HG02884 (cell line): ENCODE results near the gene AHCYL1.
"Not testable (repeated sequence)": the region's sequence is repeated elsewhere in the genome, so short reads cannot be mapped to it uniquely, and the experiment has no call there.

ENCODE experiments used
- ATAC-seq: cut with Tn5 transposase; IDR thresholded peaks from one replicate; pipeline ENCODE4 v1.9.1; 2021; ENCODE audit warnings: mild to moderate bottlenecking, moderate library complexity; ENCODE audit not compliant: unreplicated experiment

AHCYL1 gene

DNA sequence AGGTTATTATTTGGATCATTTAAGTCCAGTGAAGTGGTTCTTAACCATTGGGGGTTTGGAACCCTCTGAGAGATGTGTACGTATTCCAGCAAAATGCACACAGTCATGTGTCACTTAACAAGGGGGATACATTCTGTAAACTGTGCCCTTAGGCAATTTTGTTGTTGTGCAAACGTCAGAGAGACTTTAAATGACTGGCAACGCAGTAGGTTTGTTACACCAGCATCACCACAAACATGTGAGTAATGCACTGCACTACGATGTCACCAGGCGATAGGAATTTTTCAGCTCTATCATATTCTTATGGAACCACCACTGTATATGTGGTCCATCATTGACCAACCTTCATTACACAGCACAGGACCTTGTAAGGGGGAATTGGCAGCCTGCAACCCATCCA, 11.9 kb downstream of the AHCYL1 start:
- no peak for ATAC-seq

DNA sequence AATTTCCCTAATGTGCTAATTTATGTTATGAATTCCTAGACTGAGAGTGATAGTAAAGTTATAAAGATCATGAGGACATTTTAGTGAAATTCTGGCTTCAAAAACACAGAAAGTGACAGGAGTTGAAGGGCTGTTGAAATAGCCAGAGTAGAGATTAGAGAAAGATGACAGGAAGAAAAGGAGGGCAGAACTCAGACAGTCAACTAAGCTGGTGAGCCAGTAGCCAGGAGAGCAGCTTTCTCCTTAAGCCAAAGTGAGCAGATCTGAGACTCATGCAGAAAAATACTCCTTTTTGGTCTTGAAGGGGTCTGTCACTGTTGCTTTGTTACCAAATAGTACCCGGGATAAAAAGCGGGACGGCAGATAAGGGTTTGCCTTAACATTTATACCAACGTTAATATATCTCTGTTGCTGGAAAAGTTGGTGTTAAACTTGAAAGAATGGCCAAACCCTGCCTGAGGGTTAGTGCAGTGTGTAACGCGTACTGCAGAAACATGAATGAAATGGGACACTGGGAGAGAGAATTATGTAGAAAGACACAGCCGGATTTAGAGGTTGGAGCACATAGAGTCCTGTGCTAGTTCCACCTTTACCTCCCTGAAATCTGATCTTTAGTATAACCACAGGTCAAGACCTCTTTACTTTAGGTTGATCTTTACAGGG, 12.8 kb downstream of the AHCYL1 start:
- ATAC-seq, result no peak

DNA sequence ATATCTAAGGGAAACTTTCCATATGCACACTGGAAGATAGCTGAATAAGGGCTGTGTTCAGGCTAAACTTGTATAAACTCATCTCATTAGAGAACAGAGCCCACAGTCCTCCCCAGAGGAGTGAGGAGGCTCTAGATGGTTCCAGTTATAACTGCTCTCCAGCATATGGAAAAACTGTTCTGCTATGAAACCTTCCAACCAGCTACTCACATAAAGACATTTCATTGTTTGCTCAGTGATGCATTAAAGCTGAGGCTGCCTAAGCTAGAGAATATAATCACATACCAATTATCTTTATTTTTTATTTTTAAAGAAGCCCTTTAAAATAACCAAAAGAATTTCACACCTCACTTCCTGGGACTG, 13.3 kb downstream of the AHCYL1 start:
- no peak for ATAC-seq

DNA sequence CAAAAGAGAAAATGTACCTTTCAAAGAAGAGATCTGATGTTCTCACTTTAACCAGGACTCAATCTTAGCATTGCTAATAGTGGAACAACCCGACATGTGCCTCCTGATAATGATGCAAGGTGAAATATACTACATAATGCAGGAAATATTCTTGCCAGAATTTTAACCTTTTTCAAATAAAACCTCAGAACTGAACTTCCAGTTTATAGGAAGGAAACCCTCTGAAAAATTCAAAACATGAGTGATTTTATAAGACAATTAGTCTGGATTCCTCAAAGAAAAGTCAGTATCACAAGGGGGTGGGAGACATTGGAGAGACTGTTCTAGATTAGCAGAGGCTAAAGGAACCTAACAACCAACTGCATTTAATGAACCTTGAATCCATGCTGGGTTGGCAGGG, 18.1 kb downstream of the AHCYL1 start:
- no peak for ATAC-seq

DNA sequence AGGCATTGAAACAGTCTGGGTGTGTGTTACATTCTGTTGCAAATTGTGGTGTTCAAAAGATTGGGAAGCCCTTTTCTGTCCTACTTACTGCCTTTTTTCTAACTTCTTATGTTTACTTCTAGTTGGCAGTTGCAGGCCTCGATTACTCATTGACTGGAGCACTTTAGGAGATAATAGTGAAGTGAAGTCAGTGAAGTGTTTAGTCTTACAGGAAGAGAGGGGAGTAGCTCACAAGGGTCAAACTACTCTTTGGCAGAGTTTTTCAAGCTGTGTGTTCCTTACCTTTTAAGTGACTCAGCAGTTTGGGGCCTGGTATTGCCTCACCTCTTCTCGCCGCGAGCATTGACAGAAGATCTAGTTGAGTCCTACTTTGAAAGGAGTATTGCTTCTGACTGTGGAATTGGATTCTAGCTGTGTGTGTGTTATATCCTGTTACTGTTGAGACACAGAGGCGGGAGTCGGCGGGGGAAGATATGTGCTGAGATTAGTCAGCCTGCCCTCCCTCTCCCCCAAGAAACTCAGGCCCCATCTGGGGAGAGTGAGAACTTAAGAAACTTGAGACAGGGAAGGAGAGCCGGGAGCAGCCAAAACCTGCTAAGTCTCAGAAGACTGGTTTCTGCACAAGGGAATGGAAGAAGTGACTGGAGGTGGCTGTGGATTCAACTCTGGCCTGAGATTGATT, 19.3 kb downstream of the AHCYL1 start:
- peak; percentile 62 for ATAC-seq

DNA sequence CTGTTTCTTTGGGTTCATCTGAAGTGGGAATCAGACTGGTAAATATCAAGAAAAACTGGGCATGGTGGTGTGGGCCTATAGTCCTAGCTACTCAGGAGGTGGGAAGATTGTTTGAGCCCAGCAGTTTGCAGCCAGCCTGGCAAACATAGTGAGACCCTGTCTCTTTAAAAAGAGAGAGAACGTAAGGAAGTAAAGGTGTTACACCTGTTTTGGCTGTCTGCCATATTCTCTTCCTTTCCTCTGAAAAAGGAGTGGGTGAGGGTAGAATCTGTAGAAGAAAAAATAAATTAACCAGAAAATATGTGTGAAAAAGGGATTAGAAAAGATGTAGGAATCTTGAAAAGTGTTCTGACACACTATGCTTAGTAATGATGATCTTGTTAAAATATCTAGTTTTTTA, 20.0 kb downstream of the AHCYL1 start:
- no peak for ATAC-seq

DNA sequence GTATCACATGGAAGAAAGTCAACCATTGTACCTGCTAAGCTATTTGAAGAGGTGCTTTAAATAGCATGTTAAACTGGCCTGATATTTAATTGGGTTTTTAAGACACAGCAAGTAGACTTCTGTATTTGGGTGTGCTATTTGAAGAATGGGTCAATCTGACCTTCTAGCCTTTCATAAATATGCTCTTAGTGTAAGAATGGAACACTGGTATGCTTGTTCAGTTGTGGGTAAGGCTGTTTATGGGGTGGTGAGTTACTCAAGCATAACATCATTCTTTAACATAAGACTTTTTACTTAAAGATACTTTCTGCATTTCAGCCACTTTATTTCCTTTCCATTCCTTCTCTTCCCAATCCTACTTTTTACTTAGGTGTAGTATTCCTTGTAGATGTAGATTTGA, 21.4 kb downstream of the AHCYL1 start:
- ATAC-seq, result no peak

DNA sequence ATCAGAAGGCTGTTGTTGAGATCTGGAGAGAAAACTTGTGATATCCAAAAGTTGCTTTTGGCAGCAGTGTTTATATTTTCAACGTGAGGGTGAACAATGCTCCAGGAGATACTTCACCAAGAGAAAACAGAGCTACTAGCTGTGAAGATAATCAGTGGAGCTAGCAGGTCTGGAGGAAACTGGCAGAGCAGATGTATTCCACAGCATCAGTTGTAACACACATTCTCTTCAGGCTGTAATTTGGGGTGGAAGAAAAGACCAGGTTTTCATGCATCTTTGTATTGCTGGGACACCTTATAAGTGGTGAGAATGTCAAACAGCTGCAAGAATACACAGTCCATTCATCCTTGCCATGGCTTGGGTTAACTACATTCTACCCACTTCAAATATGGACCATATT, 22.0 kb downstream of the AHCYL1 start:
- ATAC-seq, result no peak

DNA sequence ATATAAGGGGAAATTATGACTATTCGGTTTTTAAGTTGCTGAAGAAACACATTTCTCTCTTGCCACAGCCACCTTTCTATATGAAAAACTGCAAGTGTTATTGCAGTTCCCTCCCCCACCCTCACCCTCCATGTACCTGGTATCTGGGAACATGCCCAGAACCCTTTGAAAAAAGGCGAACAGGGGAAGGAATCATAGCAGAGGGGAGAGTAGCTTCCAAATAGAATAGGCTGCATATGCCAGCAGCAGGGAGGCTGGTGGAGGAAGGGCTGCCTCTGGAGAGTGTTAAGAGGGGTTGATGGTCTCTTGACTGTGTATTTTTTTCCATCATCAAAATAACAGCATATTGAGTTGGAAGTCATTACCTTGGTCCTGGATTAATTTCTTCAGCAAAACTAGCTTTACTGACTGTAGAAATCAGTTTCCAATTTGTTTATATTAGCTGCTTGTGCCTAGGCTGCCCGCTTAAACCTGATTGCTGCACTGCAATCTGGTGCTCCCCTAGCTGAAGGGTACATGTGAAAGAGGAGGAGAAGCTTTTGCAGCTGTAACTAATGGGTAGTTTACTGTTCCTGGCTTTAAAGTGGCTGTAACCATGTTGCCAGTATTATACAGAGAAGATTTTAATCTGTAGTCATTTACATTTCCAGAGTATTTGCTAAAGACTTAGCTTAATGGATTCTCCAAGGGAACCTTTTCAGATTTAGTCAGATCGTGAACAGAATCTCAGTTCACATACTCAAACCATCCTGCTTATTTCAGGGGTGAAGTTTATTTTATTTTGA, 22.7 kb downstream of the AHCYL1 start:
- no peak for ATAC-seq

DNA sequence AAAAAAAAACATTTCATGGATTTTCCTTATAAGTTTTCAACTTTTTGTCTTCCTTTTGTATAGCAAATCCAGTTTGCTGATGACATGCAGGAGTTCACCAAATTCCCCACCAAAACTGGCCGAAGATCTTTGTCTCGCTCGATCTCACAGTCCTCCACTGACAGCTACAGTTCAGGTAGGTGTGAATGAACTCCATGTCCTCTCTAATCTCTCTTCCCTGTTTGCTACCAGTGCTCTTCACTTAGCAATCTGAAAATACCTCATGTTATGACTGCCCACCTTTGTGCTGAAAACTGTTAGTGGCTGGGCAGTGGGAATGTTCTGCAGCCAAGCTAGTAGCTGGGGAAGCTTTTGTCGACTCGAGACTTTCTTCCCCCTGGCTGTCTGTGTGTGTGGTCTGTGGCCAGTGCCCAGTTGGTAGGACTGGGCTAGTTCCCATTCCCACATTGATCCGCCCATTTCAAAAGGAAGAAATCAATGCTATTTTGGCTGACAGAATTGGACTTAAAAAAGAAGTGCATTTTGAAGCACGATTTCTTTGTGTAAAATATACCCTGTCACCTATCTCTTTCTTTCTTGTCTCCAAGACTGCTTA, 24.5 kb downstream of the AHCYL1 start:
- ATAC-seq, result no peak

DNA sequence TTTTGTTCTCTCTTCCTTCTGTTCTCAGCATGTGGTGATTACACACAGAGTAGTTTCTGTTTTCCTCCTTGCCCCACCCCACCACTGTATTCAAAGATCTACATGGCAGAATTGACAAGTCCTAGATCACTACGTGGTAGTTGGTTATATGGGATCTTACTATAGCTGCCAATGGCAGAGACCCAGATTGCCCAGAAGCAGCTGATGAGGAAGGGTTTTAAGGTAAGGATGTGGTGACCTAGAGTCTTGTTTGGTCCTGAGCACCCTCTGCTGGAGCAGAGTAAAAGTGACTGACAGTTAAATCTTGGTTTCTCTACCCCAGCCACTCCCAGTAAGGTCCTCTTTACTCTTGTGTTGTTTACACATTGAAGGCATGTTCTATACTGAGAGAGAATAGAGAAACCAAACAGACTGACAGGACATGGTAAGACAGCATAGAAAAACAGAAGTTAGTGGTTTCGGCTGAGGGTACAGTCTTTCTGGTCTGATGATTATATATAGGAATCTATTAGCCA, 27.0 kb downstream of the AHCYL1 start:
- peak; percentile 95 for ATAC-seq

DNA sequence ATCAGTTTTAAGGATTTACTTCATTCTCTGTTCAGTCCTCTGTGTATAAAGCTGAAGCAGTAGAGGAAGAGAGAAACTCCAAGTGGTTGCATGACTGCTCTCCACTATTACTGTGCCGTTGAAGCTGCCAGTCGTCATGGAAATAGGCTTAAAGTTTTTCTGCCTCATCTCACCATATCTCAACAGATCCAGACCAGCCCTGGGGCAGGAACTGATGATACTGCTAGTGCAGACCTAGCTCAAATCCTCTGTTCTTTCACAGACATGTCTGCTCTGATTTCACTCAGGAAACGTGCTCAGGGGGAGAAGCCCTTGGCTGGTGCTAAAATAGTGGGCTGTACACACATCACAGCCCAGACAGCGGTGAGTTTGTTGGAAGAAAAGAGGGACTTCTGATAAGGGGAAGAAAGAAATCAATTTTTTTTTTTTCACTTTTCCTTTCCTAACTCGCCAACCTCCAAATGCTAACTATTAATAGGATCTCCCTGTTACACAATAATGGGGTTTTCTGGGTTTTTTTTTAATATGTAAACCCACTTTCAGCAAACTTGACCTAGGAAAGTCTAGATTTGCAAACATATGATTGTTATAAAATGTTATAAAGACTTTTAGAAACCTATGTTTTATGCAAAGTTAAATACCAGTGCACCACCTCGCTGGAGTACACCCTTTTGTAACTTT, 27.7 kb downstream of the AHCYL1 start:
- peak; percentile 62 for ATAC-seq

DNA sequence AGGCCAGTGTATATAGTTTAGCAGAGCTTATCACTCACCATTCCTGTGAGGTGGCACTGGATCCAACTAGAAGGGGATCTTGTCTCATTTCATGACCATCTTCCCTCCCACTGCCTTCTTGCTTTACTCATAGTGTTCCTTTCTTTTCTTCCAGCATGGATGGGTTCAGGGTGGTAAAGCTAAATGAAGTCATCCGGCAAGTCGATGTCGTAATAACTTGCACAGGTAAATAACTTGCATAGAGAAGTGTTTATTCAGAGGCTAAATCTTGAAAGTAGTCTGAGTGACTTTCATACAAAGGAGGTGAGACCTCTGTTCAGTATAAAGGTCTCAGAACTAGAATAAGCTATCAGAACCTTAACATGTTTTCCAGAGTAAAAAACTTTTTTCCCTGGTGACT, 33.2 kb downstream of the AHCYL1 start:
- ATAC-seq, result no peak

DNA sequence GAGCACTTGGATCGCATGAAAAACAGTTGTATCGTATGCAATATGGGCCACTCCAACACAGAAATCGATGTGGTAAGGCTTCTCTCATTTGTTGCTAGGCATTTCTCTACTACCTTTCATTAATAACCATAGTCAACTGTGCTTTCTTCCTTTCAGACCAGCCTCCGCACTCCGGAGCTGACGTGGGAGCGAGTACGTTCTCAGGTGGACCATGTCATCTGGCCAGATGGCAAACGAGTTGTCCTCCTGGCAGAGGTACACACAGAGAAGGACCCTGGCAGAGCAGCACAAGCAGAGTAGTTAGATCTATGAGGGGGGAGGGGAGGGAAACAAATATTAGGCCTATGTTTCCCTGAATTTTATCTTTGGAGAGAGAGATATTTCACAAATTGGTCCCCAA, 33.8 kb downstream of the AHCYL1 start:
- ATAC-seq, result no peak

DNA sequence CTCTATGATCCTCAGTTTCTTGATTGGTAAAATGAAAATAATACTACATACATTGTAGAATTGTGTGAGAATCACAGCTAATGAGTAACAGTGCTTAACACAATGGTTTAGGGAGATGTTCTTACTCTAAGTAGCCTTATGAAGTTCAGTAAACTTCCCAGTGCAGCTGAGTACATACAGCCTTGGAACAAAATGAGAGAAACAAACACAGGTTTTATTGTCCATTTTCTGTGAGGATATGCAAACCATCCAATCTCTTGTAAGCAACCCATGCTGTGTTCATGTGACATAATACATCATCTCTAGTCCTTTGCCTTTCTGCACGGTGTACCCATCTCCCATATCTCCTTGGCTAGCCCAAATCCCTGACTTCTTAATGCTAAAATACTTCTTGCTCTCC, 35.2 kb downstream of the AHCYL1 start:
- no peak for ATAC-seq

DNA sequence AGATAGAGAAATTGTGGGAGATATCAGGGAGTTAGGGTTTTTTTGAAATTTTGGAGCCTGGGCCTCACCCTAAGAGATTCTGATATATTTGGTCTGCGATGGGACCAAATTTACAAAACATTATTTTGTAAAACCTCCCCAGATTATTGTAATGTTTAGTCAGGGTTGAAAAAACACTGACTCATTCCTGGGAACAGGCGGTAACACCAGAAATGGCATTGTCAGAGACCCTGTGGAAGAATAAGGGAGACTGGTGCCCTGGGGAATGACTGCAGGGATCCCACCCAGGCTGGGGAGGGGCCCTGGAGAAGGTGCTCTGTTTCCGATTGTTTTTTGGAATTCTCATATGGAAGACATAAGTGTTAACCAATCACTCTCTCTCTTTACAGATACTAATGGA, 36.7 kb downstream of the AHCYL1 start:
- ATAC-seq, result no peak

DNA sequence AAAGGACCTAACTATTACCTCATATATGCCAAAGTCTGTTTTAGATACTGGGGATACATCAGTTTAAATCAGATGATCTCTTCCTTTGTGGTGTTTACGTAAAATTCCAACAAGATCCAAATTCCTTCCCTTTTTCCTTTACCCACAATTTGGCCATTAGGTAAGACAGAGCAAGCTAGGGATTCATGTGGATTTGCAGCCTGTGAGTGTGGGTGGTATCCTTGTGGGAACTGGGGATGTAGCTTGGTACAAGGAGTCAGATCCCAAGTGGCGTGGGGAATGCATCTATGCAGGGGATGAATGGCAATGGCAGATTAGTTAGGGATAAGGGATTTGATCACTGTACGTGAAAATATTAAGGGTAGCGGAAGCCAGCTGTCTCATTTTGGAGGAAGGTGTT, 40.0 kb downstream of the AHCYL1 start:
- no peak for ATAC-seq

DNA sequence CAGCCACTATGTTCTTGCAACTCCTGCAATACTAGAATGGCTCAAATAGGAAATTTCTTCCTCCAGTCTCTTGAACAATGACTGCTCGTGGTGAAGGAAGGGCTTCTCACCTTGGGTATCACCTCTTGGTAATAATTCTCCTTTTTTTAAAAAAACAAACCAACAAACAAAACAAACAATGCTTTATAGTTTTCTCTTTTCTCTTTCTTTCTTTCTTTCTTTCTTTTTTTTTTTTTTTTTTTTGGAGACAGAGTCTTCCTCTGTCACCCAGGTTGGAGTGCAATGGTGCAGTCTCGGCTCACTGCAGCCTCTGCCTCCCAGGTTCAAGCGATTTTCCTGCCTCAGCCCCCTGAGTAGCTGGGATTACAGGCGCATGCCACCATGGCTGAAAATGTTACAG, 46.1 kb downstream of the AHCYL1 start:
- not testable (repeated sequence) for ATAC-seq

DNA sequence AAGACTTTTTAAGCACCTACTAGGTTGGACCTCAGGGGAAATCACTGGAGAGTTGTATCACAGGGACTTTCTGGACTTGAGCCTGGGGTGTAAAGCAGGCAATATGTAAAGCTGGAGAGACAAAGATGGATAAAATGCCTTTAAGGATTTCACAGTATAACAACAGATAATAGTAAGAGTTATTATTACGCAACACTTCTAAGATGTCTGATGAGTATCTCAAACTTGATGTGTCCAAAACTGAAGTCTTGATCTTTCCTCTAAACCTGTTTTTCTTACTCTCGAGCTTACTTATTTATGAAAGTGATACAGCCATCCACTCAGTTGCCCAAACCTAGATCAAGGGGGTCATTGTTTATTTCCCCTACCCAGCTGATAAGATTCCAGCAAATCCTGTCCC, 47.8 kb downstream of the AHCYL1 start:
- no peak for ATAC-seq

DNA sequence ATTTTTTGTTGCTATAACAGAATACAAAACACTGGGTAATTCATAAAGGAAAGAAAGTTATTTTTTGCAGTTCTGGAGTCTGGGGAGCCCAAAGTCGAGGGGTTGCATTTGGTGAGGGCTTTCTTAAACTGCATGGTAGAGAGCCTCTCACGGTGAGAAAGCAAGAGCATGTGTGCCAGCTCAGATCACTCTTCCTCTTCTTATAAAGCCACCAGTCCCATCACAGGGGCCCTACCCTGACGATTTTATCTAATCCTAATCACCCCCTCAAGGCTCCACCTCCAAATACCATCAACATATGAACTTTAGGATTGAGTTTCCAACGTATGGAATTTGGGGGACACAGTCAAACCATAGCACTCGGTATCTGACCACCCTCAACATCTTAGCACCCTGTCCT, 48.9 kb downstream of the AHCYL1 start:
- no peak for ATAC-seq

DNA sequence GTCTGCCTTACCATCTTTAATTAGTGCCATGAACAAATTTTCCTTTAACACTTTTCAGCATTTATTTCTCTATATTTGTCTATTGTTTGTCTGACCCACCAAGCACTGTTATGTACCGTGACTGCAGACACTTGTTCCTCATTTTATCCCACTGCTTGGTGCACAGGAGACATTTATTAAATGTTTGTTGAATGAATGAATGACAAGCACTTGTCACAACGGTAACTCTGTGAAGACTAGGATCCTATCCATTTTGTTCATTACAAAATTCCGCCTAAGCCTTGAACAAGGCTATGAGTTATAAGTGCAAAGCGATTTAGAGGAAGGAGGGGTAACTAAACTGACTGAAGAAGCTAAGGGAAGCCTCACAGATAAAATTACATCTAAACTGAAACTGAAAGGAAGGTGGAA, 49.5 kb downstream of the AHCYL1 start:
- no peak for ATAC-seq
